Testis (tissue), 2 donors: Measurements from ENCODE around the gene STAT5B.

Experiments
- POLR2A ChIP-seq: fragments of 450-650 bp; IDR thresholded peaks from one replicate; pipeline ENCODE4 v1.6.1; 2017; ENCODE audit warnings: antibody characterized with exemption, mild to moderate bottlenecking, moderate library complexity
- TF ChIP-seq, protein P1 (sequence below), 3 experiments: fragments of 450-650 bp in 2 of 3; fragments of 200-600 bp in 1 of 3; sonication (generic) in 1 of 3; IDR thresholded peaks; one replicate each; pipeline ENCODE4 v1.5.1; 2016 to 2019; ENCODE audit warnings: antibody characterized with exemption in 3 of 3, mild to moderate bottlenecking in 2 of 3, moderate library complexity in 1 of 3

DNA sequence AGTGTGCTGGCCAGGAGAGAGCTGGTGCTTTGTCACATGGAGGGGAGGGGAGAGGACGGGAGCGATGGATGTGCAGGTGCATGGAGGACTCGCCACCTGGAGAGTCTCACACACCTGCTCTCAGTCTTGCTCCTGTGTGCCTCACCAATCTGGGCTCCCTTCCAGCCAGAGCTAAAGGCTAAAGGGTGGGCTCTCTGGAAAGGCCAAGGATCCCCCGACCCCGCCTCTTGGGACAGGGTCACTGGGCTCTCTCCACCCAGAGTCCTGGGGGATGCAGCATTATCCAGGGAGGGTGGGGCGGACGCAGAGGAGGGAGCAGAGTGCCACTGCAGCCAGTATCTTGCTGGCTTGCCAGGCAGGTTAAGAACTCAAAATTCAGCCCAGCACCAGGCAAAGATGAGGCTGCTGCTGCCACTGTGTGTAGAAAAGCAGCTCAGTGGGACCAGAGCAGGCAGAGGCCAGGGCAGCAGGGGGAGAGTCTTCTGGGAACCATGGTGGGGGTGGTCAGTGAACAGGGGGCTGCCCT is 5.4 kb upstream of the STAT5B start:
- TF ChIP-seq, protein P1, sequence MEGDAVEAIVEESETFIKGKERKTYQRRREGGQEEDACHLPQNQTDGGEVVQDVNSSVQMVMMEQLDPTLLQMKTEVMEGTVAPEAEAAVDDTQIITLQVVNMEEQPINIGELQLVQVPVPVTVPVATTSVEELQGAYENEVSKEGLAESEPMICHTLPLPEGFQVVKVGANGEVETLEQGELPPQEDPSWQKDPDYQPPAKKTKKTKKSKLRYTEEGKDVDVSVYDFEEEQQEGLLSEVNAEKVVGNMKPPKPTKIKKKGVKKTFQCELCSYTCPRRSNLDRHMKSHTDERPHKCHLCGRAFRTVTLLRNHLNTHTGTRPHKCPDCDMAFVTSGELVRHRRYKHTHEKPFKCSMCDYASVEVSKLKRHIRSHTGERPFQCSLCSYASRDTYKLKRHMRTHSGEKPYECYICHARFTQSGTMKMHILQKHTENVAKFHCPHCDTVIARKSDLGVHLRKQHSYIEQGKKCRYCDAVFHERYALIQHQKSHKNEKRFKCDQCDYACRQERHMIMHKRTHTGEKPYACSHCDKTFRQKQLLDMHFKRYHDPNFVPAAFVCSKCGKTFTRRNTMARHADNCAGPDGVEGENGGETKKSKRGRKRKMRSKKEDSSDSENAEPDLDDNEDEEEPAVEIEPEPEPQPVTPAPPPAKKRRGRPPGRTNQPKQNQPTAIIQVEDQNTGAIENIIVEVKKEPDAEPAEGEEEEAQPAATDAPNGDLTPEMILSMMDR (IDR thresholded peaks at IDR 0.05), result no peak
- no peak for TF ChIP-seq POLR2A
